Measurements from ENCODE around the gene EMP2.

Gene EMP2

DNA sequence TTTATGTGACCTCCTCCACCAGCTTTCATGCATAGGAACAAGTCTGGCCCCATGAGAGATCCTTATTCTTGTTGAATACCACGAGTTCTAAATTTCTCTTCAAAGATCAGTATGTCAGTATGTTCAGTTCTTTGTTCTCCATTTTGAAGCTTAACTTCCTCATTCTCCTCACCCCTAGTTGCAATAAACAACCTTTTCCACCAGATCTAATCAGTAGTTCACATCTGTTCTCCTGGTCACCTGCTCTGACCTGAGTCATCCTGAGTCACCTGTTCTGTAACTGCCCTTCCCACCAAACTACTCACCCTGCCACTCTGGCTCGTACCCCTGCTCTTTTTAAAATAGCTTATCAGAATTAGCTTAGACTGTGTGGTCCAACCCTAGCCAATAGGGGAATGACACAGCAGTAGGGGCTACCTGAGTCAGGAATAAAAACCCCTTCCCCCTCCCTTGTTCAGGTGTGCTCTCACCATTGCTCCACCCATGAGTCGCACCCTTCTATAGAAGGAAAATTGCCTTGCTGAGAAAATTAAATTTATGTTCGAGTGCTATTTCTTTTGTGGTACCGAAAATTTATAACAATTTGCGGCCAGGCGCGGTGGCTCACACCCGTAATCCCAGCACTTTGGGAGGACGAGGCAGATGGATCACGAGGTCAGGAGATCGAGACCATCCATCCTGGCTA is 94.6 kb downstream of the EMP2 start:
- Histone ChIP-seq H3K27ac (ENCODE audit: low read length) (no peak overlapping the region), H3K36me3 (ENCODE audit: control insufficient read depth, insufficient read depth, low read length) (no peaks in the 10 kb centered on the region), H3K9me3 (ENCODE audit: control insufficient read depth, insufficient read depth, low read length) (no peaks in the 10 kb centered on the region), H3K4me3 (ENCODE audit: low read length) (no peak overlapping the region), H3K4me1 (ENCODE audit: control insufficient read depth, insufficient read depth, low read length) (no peaks in the 10 kb centered on the region), H3K27me3 (ENCODE audit: control insufficient read depth, insufficient read depth, low read length) (no peaks in the 10 kb centered on the region)
- WGBS (ENCODE audit: insufficient coverage, insufficient read length): no CpG with 5 or more reads among the region's 12 CpGs
- no peak for DNase-seq (ENCODE audit: low read depth, low spot score)

DNA sequence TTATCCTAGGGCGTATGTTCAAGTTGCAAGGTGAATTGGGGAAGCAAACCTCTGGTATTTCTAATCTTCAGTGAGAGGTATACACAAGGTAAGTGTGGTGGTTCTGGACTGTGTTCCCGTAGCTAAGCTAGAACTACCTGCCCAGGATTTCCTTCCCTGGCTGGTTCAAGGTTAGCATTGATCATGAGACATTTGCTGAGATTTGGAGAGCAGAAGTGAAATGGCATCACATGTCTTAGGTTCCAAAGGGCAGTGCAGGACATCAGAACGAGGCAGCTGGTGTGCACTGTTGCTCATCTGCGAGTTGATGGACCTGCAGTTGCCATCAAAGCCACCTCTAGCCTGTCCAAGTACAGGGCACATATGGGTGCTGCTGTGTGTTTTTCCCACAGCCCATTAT is 95.2 kb downstream of the EMP2 start:
- H3K9me3 ChIP-seq (ENCODE audit: control insufficient read depth, insufficient read depth, low read length): no peaks in the 10 kb centered on the region
- no peaks in the 10 kb centered on the region for H3K27me3 ChIP-seq (ENCODE audit: control insufficient read depth, insufficient read depth, low read length)
- H3K4me1 ChIP-seq (ENCODE audit: control insufficient read depth, insufficient read depth, low read length): no peaks in the 10 kb centered on the region
- no peak overlapping the region for H3K27ac ChIP-seq (ENCODE audit: low read length)
- DNase-seq (ENCODE audit: low read depth, low spot score): no peak
- H3K4me3 ChIP-seq (ENCODE audit: low read length): no peak overlapping the region
- WGBS (ENCODE audit: insufficient coverage, insufficient read length): no CpG with 5 or more reads among the region's 4 CpGs
- no peaks in the 10 kb centered on the region for H3K36me3 ChIP-seq (ENCODE audit: control insufficient read depth, insufficient read depth, low read length)

DNA sequence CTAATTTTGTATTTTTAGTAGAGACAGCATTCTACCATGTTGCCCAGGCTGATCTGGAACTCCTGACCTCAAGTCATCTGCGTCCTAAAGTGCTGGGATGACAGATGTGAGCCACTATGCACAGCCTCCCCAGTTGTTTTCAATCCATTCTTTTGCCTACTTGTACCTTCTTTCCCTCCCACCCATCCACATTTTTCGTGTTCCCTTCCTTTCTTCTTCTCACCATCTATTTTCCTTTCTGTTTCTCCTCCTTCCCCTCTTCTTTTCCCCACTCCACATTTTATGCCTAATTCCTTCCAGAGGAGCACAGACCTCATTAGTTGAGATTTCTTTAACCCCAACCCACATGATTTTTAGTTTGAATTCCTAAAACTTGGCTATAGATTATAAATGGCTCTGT is 100.2 kb downstream of the EMP2 start:
- no peaks in the 10 kb centered on the region for H3K36me3 ChIP-seq (ENCODE audit: control insufficient read depth, insufficient read depth, low read length)
- DNase-seq (ENCODE audit: low read depth, low spot score): no peak
- no peak overlapping the region for H3K4me3 ChIP-seq (ENCODE audit: low read length)
- H3K9me3 ChIP-seq (ENCODE audit: control insufficient read depth, insufficient read depth, low read length): no peaks in the 10 kb centered on the region
- H3K27ac ChIP-seq (ENCODE audit: low read length): no peak overlapping the region
- no peaks in the 10 kb centered on the region for H3K27me3 ChIP-seq (ENCODE audit: control insufficient read depth, insufficient read depth, low read length)
- H3K4me1 ChIP-seq (ENCODE audit: control insufficient read depth, insufficient read depth, low read length): no peaks in the 10 kb centered on the region
- 100% methylated on average over 1 of the region's 2 CpGs for WGBS (ENCODE audit: insufficient coverage, insufficient read length)

All from iPS DF 6.9 (cell line).